ENCODE results near the gene HDDC2.
A peak's percentile ranks its signal among the peaks of the same experiment; 100 is the strongest.

HDDC2 gene

GRCh38 chr6:125301435-125302391 lies at the start of gene HDDC2:
Gene HDDC2, minus strand, starts transcription at chr6:125301967. Its CDS starts 35 bp downstream, at chr6:125301932.
- peak in 12 of 14 donors; percentile 10 to 82 (median 56) for DNase-seq

- DNase-seq = no peak
Observed at GRCh38 chr6:125346926-125347563, 45.3 kb upstream of the HDDC2 start.

- peak in 1 of 14 donors; percentile 9 for DNase-seq
Observed at GRCh38 chr6:125346201-125346925, 44.6 kb upstream of the HDDC2 start.

- no peak for DNase-seq
Observed at GRCh38 chr6:125341460-125341859, 39.7 kb upstream of the HDDC2 start.

GRCh38 chr6:125340991-125341390 lies 39.2 kb upstream of the HDDC2 start:
- DNase-seq = no peak

GRCh38 chr6:125340175-125340835 lies 38.5 kb upstream of the HDDC2 start:
- DNase-seq = no peak

- no peak for DNase-seq
Observed at GRCh38 chr6:125339653-125340052, 37.9 kb upstream of the HDDC2 start.

- DNase-seq = no peak
Observed at GRCh38 chr6:125338381-125338780, 36.6 kb upstream of the HDDC2 start.

GRCh38 chr6:125337706-125338105 lies 35.9 kb upstream of the HDDC2 start:
- no peak for DNase-seq

GRCh38 chr6:125332664-125333063 lies 30.9 kb upstream of the HDDC2 start:
- DNase-seq = no peak

GRCh38 chr6:125325586-125325985 lies 23.8 kb upstream of the HDDC2 start:
- DNase-seq = no peak

- DNase-seq = no peak
Observed at GRCh38 chr6:125323376-125323775, 21.6 kb upstream of the HDDC2 start.

GRCh38 chr6:125316621-125317020 lies 14.9 kb upstream of the HDDC2 start:
- peak in 12 of 14 donors; percentile 19 to 89 (median 71) for DNase-seq

- DNase-seq = no peak
Observed at GRCh38 chr6:125315548-125315947, 13.8 kb upstream of the HDDC2 start.

GRCh38 chr6:125314009-125314581 lies 12.3 kb upstream of the HDDC2 start:
- peak in 11 of 14 donors; percentile 7 to 66 (median 40) for DNase-seq

GRCh38 chr6:125312950-125313349 lies 11.2 kb upstream of the HDDC2 start:
- DNase-seq = no peak

- no peak for DNase-seq
Observed at GRCh38 chr6:125312478-125312877, 10.7 kb upstream of the HDDC2 start.

- peak in 2 of 14 donors; percentile 16 to 25 for DNase-seq
Observed at GRCh38 chr6:125310994-125311649, 9.4 kb upstream of the HDDC2 start.

- DNase-seq = no peak
Observed at GRCh38 chr6:125307964-125308615, 6.3 kb upstream of the HDDC2 start.

GRCh38 chr6:125307150-125307838 lies 5.5 kb upstream of the HDDC2 start:
- DNase-seq = no peak

Data from C1 segment of cervical spinal cord (tissue), 14 donors.